GM12864 (cell line): ENCODE measurements around the gene AKIP1.
A peak's percentile ranks its signal among the peaks of the same experiment; 100 is the strongest.

Source experiments
- DNase-seq: peaks from one replicate; pipeline ENCODE4 v3.0.0-alpha.2; 2011; ENCODE audit warnings: low read depth
- H3K4me3 ChIP-seq: 2 replicates; pipeline ENCODE4 v1.5.1; 2011; ENCODE audit warnings: mild to moderate bottlenecking, low read depth, low read length, control low read depth
- TF ChIP-seq, protein P1 (sequence below): IDR thresholded peaks from 2 replicates; pipeline ENCODE4 v1.5.1; 2011; ENCODE audit warnings: low read depth, mild to moderate bottlenecking, moderate library complexity, low read length, control low read depth, inconsistent platforms; ENCODE audit errors: missing control alignments

Gene AKIP1

DNA sequence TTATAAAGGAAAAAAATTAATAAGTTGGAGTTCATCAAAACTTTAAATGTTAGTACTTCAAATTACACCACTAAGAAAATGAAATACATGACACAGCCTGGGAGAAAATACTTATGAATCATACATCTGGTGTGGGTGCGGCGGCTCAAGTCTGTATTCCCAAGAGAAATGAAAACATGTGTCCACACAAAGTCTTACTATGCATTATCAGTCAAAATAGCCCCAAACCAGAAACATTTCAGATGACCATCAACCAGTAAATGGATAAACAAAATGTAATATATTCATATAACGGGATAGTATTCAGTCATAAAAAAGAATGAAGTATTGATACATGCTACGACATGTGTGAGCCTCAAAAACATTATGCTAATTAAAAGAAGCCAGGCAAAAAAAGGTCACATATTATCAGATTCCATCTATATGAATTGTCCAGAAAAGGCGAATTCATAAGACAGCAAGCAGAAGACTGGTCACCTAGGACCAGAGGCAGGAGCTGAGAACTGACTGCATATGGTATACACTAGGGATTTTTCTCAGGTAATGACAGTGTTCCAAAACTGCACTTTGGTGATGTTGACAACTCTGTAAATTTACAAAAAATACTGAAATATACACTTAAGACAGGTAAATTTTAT, 5.3 kb upstream of the AKIP1 start:
- no peak for DNase-seq
- H3K4me3 ChIP-seq, result no peak overlapping the region
- TF ChIP-seq, protein P1, sequence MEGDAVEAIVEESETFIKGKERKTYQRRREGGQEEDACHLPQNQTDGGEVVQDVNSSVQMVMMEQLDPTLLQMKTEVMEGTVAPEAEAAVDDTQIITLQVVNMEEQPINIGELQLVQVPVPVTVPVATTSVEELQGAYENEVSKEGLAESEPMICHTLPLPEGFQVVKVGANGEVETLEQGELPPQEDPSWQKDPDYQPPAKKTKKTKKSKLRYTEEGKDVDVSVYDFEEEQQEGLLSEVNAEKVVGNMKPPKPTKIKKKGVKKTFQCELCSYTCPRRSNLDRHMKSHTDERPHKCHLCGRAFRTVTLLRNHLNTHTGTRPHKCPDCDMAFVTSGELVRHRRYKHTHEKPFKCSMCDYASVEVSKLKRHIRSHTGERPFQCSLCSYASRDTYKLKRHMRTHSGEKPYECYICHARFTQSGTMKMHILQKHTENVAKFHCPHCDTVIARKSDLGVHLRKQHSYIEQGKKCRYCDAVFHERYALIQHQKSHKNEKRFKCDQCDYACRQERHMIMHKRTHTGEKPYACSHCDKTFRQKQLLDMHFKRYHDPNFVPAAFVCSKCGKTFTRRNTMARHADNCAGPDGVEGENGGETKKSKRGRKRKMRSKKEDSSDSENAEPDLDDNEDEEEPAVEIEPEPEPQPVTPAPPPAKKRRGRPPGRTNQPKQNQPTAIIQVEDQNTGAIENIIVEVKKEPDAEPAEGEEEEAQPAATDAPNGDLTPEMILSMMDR, result no peak

DNA sequence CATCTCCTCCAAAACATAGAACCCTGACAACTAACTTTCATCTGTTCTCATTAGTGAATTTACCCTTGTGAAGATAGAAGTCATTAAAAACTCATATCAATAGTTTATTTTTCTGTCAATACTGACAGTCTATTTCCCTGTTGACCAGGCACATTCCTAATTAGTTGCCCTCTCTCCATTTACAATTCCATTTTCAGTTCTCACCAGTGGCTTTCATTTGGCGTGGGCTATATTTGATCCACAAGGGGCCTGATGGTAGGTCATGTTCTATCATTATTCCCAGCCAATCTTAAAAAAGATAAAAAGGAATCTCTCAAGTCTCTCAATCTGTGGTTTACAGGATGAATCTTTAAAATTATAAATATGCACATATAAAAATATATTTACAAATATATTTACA, 3.9 kb upstream of the AKIP1 start:
- H3K4me3 ChIP-seq, result no peak overlapping the region
- DNase-seq, result no peak
- TF ChIP-seq, protein P1, result no peak

DNA sequence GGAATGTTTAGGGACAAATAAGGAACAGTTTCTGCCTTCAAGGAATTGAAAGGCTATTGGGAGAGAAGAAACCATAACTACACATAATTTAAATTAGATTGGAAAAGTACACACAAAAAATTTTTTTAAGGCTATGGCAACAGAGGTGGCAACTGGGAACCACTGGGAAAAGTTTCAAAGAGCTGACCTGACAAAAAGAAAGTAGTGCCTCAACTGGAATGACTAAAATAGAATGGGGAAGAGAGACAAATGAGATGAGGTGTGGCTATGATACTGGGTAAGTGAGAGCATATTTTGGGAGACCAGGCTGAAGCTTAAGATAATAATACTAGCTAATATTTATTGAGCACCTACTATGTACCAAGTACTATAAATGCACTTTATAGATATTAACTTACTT, 2.9 kb upstream of the AKIP1 start:
- TF ChIP-seq, protein P1, result no peak
- DNase-seq, result no peak
- H3K4me3 ChIP-seq, result no peak overlapping the region

DNA sequence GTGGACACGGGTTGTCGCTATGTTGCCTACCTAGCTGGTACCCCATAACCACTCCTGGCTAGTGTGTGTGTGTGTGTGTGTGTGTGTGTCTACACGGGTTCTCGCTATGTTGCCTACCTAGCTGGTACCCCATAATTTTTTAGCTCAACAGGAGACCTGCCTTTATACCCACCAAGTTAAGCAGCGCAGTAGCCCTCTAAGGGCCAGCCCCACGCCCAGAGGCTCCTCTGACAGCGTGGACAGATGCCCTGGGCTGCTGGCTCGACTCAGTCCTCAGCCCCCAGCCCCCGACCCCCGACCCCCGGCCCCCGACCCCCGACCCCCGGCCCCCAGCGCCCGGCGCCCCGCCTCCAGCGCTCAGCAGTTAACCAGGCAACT, 351 bp upstream of the AKIP1 start:
- peak overlapping the region; percentile 84 for H3K4me3 ChIP-seq
- DNase-seq, result no peak
- TF ChIP-seq, protein P1, result no peak

DNA sequence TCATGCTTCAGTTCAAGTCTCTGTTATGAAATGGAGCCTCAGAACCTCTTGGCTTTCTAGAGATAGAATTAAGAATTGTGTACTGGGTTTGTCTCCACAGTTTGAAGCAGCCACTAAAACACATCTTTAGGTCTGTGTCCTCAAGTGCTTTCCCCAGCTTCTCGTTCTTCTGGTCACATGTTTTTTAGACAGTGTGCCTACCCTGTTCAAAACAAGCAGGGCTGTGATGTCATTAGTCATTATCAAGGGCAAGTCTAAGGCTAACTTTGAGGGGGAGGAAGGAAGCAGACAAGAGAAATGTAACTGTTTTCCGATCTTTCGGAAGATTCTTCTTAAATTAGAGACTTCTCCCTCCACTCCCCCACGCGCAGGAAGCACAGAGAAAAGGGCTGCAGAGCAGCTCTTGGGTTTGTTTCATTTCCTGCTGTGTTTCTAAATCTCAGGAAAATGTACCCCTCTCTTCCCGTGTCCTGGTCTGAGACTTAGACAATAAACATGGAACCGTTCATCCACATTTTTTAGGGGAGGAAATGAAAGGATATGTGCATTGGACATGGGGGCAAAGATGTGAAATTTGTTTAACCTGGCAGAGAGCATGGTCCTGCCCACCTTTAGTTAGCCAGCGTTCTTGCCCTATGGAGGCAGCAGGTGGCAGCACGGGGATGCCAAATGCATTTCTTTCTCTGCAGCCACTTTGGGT, 3.1 kb downstream of the AKIP1 start:
- TF ChIP-seq, protein P1, result peak; percentile 78
- no peak overlapping the region; the same call in 1 of the 2 replicates for H3K4me3 ChIP-seq
- DNase-seq, result no peak

DNA sequence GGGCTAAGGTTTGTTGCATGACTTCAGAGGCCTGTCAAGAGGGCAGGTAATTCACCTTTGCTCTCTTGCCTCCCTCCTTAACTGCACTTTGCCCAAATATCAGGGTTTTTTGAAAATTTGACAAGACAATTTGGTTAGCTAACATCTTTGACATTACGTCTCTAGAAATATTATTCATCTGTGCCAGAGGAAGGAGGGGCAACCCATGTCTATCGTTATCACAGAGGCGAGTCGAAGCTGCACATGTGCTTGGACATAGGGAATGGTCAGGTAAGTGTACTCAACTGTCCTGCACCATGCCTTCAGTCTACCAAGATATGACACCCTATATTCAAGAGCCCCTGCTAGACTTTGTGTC, 3.7 kb downstream of the AKIP1 start:
- H3K4me3 ChIP-seq, result no peak overlapping the region
- no peak for DNase-seq
- TF ChIP-seq, protein P1, result no peak
